Fibroblast of lung (primary cell): ENCODE results near the gene NEK7. TPM values are rescaled to one million over a fixed set of nuclear protein-coding genes. Genes with fewer than 3 reads are reported as not detected.

ENCODE experiments used
- DNase-seq, 2 donors: peaks; one replicate each; pipeline versions ENCODE4 v3.0.0 to v3.0.0-alpha.2; 2010; ENCODE audit warnings: low read depth in 2 of 2
- H2AFZ ChIP-seq: 2 replicates; pipeline ENCODE4 v1.5.1; 2012; ENCODE audit warnings: low read length, control low read depth, inconsistent platforms
- H3K27ac ChIP-seq: 2 replicates; pipeline ENCODE4 v1.5.1; 2011; ENCODE audit warnings: low read length, control low read depth; ENCODE audit not compliant: insufficient read depth
- H3K27me3 ChIP-seq: 2 replicates; pipeline ENCODE4 v1.5.1; 2011; ENCODE audit warnings: mild to moderate bottlenecking, low read length; ENCODE audit not compliant: control insufficient read depth, insufficient read depth
- H3K36me3 ChIP-seq: 2 replicates; pipeline ENCODE4 v1.5.1; 2011; ENCODE audit warnings: low read length; ENCODE audit not compliant: control insufficient read depth, insufficient read depth
- H3K4me1 ChIP-seq: 2 replicates; pipeline ENCODE4 v1.5.1; 2011; ENCODE audit warnings: low read length; ENCODE audit not compliant: control insufficient read depth, insufficient read depth; ENCODE audit errors: extremely low read depth
- H3K4me2 ChIP-seq: 2 replicates; pipeline ENCODE4 v1.5.1; 2011; ENCODE audit warnings: low read length, control low read depth; ENCODE audit not compliant: insufficient read depth; ENCODE audit errors: extremely low read depth
- H3K4me3 ChIP-seq, 4 experiments: fragments of 200-600 bp in 1 of 4; sonication (generic) in 1 of 4; replicated peaks in 1 of 4; 2 replicates each; pipeline ENCODE4 v1.5.1; 2011 to 2016; ENCODE audit warnings: low read length in 4 of 4, low read depth in 3 of 4, mild to moderate bottlenecking in 3 of 4, control low read depth in 2 of 4, inconsistent platforms in 1 of 4, mixed read lengths in 1 of 4; ENCODE audit not compliant: insufficient read depth in 1 of 4; ENCODE audit errors: control extremely low read depth in 1 of 4
- H3K79me2 ChIP-seq: 2 replicates; pipeline ENCODE4 v1.5.1; 2012; ENCODE audit warnings: mild to moderate bottlenecking, low read length, inconsistent platforms; ENCODE audit not compliant: control insufficient read depth, insufficient read depth
- H3K9ac ChIP-seq: 2 replicates; pipeline ENCODE4 v1.5.1; 2011; ENCODE audit warnings: mild to moderate bottlenecking, low read length, control low read depth; ENCODE audit not compliant: insufficient read depth
- H3K9me3 ChIP-seq: 2 replicates; pipeline ENCODE4 v1.5.1; 2012; ENCODE audit warnings: low read depth, low read length; ENCODE audit not compliant: control insufficient read depth, insufficient read depth
- H4K20me1 ChIP-seq: 2 replicates; pipeline ENCODE4 v1.5.1; 2011; ENCODE audit warnings: low read length; ENCODE audit not compliant: control insufficient read depth, insufficient read depth; ENCODE audit errors: extremely low read depth
- EZH2 ChIP-seq: IDR thresholded peaks from 2 replicates; pipeline ENCODE4 v1.5.1; 2012; ENCODE audit warnings: low read length, control low read depth, mild to moderate bottlenecking; ENCODE audit errors: missing control alignments
- polyA plus RNA-seq, 2 donors: library from polyadenylated mRNA; depleted of rRNA in 1 of 2; stranded (reverse) in 1 of 2; unstranded in 1 of 2; fragments of >200 nt; gene quantifications; 2 replicates each; pipeline ENCODE4 v1.2.1, GENCODE V29; 2011 to 2012; ENCODE audit warnings: missing spikeins in 1 of 2
- total RNA-seq: library from RNA; depleted of rRNA; stranded (reverse); fragments of >200 nt; gene quantifications from 2 replicates; pipeline ENCODE4 v1.2.1, GENCODE V29; 2014
- TF ChIP-seq, protein P1 (sequence below), 2 donors: IDR thresholded peaks in 1 of 2; conservative IDR thresholded peaks in 1 of 2; 1 replicate in 1 of 2; 2 replicates in 1 of 2; pipeline ENCODE4 v1.5.1; 2011 to 2012; ENCODE audit warnings: low read length in 2 of 2, control low read depth in 1 of 2, inconsistent platforms in 1 of 2, low read depth in 1 of 2, mild to moderate bottlenecking in 1 of 2

The NEK7 gene
- total and polyA plus RNA-seq, 2 donors (not counting 1 experiment from before 2014, with no cell fraction given) = 90.5 to 207 TPM

DNA sequence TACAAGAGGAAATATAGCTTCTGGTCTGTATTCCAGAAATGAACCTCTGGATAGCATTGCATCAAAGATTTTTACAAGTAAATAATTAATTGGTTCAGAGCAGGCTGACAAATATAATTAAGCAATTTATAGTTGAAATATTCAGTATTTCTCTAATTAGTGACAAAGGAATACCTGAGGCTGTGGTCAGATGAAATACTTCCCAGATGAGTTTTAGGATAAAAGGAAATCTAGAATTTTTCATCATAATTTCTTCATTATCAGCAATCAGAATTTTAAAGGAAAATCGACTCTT is 112.8 kb downstream of the NEK7 start:
- Histone ChIP-seq H3K4me3 (no peak overlapping the region), H3K36me3 (no peaks in the 10 kb centered on the region), H2AFZ (no peak overlapping the region), H3K27me3 (no peaks in the 10 kb centered on the region), H3K79me2 (peaks cover 2% of the 10 kb centered on the region), H4K20me1 (no peaks in the 10 kb centered on the region), H3K27ac (no peak overlapping the region), H3K9ac (no peak overlapping the region), H3K9me3 (no peaks in the 10 kb centered on the region), H3K4me1 (no peaks in the 10 kb centered on the region), H3K4me2 (no peak overlapping the region)
- no peak for DNase-seq
- TF ChIP-seq, protein P1, sequence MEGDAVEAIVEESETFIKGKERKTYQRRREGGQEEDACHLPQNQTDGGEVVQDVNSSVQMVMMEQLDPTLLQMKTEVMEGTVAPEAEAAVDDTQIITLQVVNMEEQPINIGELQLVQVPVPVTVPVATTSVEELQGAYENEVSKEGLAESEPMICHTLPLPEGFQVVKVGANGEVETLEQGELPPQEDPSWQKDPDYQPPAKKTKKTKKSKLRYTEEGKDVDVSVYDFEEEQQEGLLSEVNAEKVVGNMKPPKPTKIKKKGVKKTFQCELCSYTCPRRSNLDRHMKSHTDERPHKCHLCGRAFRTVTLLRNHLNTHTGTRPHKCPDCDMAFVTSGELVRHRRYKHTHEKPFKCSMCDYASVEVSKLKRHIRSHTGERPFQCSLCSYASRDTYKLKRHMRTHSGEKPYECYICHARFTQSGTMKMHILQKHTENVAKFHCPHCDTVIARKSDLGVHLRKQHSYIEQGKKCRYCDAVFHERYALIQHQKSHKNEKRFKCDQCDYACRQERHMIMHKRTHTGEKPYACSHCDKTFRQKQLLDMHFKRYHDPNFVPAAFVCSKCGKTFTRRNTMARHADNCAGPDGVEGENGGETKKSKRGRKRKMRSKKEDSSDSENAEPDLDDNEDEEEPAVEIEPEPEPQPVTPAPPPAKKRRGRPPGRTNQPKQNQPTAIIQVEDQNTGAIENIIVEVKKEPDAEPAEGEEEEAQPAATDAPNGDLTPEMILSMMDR (conservative IDR thresholded peaks at IDR 0.05 in 1 of 2, IDR thresholded peaks at IDR 0.05 in 1 of 2; ENCODE audit: low read depth in 1 of 2, low read length in 2 of 2) = no peak
- no peak for TF ChIP-seq EZH2

DNA sequence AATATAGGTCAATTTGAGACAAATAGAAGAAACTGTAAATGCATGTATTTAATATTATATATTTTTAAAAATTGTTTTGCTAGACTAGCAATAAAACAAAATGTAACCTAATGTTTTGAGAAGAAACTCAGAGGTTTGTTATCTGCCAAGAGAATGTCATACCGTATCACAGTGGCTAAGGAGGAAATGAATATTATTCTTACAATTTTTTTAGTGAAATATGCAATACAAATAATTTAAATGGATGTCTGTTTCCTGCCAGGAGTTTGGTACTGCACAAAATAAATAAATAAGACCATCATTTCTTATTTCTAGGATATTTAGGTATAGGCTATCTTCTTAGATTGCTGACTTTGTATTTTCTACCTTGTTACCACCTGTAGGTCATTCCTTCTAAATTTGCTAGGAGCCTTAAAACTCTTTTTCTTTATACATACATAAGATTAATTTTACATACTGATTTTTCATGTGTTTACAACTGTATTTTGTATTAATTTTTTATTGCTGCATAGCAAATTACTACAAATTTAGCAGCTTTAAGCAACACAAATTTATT is 113.6 kb downstream of the NEK7 start:
- Histone ChIP-seq H4K20me1 (no peaks in the 10 kb centered on the region), H3K4me3 (no peak overlapping the region), H3K27ac (no peak overlapping the region), H2AFZ (no peak overlapping the region), H3K27me3 (no peaks in the 10 kb centered on the region), H3K36me3 (no peaks in the 10 kb centered on the region), H3K4me1 (no peaks in the 10 kb centered on the region), H3K9me3 (no peaks in the 10 kb centered on the region), H3K4me2 (no peak overlapping the region), H3K9ac (no peak overlapping the region), H3K79me2 (peaks cover 2% of the 10 kb centered on the region)
- TF ChIP-seq, protein P1 (conservative IDR thresholded peaks at IDR 0.05 in 1 of 2, IDR thresholded peaks at IDR 0.05 in 1 of 2; ENCODE audit: low read depth in 1 of 2, low read length in 2 of 2) = no peak
- TF ChIP-seq EZH2 = no peak
- no peak for DNase-seq

DNA sequence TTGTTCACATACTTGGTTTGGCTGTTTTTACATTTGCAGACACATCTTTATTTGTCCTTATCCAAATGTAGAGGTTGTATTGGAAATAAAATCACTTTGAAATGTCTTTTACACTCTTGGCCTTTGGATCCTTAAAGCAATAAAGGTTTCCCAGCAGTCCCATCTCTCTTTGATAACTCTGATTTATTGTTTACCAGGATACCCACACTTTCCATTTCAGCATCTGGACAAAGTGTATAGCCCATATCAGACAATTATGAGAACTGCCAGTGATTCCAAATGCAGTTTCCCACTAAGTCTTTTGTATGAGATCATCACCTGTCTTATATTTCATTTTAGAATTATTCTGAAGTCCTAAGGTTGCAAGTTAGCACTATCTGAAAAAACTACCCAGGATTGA is 114.7 kb downstream of the NEK7 start:
- Histone ChIP-seq H4K20me1 (no peaks in the 10 kb centered on the region), H3K27me3 (no peaks in the 10 kb centered on the region), H3K9ac (no peak overlapping the region), H2AFZ (no peak overlapping the region), H3K36me3 (no peaks in the 10 kb centered on the region), H3K9me3 (no peaks in the 10 kb centered on the region), H3K27ac (no peak overlapping the region), H3K79me2 (peaks cover 2% of the 10 kb centered on the region), H3K4me2 (no peak overlapping the region), H3K4me3 (no peak overlapping the region), H3K4me1 (no peaks in the 10 kb centered on the region)
- no peak for DNase-seq
- TF ChIP-seq EZH2 = no peak
- TF ChIP-seq, protein P1 (conservative IDR thresholded peaks at IDR 0.05 in 1 of 2, IDR thresholded peaks at IDR 0.05 in 1 of 2; ENCODE audit: low read depth in 1 of 2, low read length in 2 of 2) = no peak
